ENCODE results near the gene TMEM39A. TPM values are rescaled to one million over a fixed set of nuclear protein-coding genes. Genes with fewer than 3 reads are reported as not detected.

The TMEM39A gene
- total and polyA plus RNA-seq, 10 of the 15 experiments (the other 5 are each of a cell fraction or from before 2014, with no cell fraction given): 10.8 to 44.7 (median 33.2) TPM

DNA sequence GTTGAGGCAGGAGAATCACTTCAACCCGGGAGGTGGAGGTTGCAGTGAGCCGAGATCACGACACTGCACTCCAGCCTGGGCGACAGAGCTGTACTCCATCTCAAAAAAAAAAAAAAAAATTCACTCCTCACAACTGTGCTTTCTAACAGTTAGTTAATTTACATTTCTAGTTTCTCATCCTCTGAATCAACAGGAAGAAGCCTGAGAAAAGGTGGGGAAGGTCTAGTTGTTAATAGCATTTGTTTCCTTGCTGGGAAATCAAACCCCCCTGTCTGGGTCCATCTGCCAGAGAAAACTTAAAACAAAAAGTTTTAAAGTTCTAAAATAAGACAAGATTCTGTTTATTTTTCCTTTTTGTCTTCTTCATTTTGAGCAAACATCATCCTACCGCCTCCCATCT is 62.3 kb downstream of the TMEM39A start:
- Histone ChIP-seq H3K27ac (ENCODE audit: control insufficient read depth, insufficient read depth) (peak overlapping the region; percentile 81), H3K36me3 (ENCODE audit: control insufficient read depth in 2 of 2, insufficient read depth in 2 of 2, low read length in 1 of 2) (peaks cover 2 to 15% of the 10 kb centered on the region in 2 experiments)

More for the DNA sequence above, 62.3 kb downstream of the TMEM39A start:
- no peak overlapping the region; the same call in 1 of the 2 replicates for H3K4me3 ChIP-seq
- ChIA-PET RAD21 (ENCODE audit: unreplicated experiment) (no interaction called here), SMC1A (ENCODE audit: uncharacterized antibody, unreplicated experiment) (no interaction called here), CTCF (no interaction called here), POLR2A (no interaction called here)
- DNase-seq (ENCODE audit: low read depth, low spot score) (peak; percentile 40), FAIRE-seq (no peak), ATAC-seq (peak; percentile 64)
- no peaks in the 10 kb centered on the region; the same call in 1 of the 3 replicates for H3K9me3 ChIP-seq (replicated peaks; ENCODE audit: control insufficient read depth, insufficient read depth, low read length)
- H2AFZ ChIP-seq (ENCODE audit: control insufficient read depth, low read depth, low read length): no peak overlapping the region
- H3K79me2 ChIP-seq (ENCODE audit: control insufficient read depth, insufficient read depth, low read length): no peaks in the 10 kb centered on the region; the same call in 1 of the 2 replicates
- no peaks in the 10 kb centered on the region for H4K20me1 ChIP-seq (ENCODE audit: control insufficient read depth, insufficient read depth)
- intact Hi-C loops (cut with micrococcal nuclease; ENCODE audit: unreplicated experiment): no loop called here
- H3K27me3 ChIP-seq (replicated peaks in 1 of 2; ENCODE audit: control insufficient read depth in 2 of 2, insufficient read depth in 2 of 2, low read length in 1 of 2): no peaks in the 10 kb centered on the region
- H3K4me1 ChIP-seq (ENCODE audit: control insufficient read depth, insufficient read depth, low read length): peaks cover 34% of the 10 kb centered on the region
- TF ChIP-seq ZNF274 (IDR thresholded peaks at IDR 0.05; ENCODE audit: insufficient read depth, insufficient read length) (no peak), RELA (IDR thresholded peaks at IDR 0.05; ENCODE audit: borderline replicate concordance, partially characterized antibody) (no peak), ZNF207 (IDR thresholded peaks at IDR 0.05; ENCODE audit: borderline replicate concordance) (no peak), SREBF2 (IDR thresholded peaks at IDR 0.05; ENCODE audit: low read length) (no peak), TARDBP (IDR thresholded peaks at IDR 0.05; ENCODE audit: borderline replicate concordance) (no peak), NBN (IDR thresholded peaks at IDR 0.05) (no peak), ZZZ3 (IDR thresholded peaks at IDR 0.05; ENCODE audit: control insufficient read depth, insufficient read length, low read depth) (no peak), ZNF622 (IDR thresholded peaks at IDR 0.05) (no peak), SREBF1 (IDR thresholded peaks at IDR 0.05; ENCODE audit: low read length) (no peak), ZNF384 (IDR thresholded peaks at IDR 0.05; ENCODE audit: borderline replicate concordance, low read depth, low read length) (0 out of 2 replicates have a peak, but pooled peaks have one; percentile 23), SIN3A (IDR thresholded peaks at IDR 0.05; ENCODE audit: low read depth, low read length) (no peak), NFIC (IDR thresholded peaks at IDR 0.05; ENCODE audit: low read depth, low read length) (0 out of 2 replicates have a peak, but pooled peaks have one; percentile 41), IKZF2 (IDR thresholded peaks at IDR 0.05) (peak; percentile 8 to 33; a peak in 2 of 4 replicates)
- TF ChIP-seq, protein P1, sequence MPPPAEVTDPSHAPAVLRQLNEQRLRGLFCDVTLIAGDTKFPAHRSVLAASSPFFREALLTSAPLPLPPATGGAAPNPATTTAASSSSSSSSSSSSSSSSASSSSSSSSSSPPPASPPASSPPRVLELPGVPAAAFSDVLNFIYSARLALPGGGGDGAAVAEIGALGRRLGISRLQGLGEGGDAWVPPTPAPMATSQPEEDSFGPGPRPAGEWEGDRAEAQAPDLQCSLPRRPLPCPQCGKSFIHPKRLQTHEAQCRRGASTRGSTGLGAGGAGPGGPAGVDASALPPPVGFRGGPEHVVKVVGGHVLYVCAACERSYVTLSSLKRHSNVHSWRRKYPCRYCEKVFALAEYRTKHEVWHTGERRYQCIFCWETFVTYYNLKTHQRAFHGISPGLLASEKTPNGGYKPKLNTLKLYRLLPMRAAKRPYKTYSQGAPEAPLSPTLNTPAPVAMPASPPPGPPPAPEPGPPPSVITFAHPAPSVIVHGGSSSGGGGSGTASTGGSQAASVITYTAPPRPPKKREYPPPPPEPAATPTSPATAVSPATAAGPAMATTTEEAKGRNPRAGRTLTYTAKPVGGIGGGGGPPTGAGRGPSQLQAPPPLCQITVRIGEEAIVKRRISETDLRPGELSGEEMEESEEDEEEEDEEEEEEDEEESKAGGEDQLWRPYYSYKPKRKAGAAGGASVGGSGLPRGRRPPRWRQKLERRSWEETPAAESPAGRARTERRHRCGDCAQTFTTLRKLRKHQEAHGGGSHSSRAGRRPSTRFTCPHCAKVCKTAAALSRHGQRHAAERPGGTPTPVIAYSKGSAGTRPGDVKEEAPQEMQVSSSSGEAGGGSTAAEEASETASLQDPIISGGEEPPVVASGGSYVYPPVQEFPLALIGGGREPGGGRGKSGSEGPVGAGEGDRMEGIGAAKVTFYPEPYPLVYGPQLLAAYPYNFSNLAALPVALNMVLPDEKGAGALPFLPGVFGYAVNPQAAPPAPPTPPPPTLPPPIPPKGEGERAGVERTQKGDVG (CRISPR knock-in tag; IDR thresholded peaks at IDR 0.05): no peak
- TF ChIP-seq, protein P2, sequence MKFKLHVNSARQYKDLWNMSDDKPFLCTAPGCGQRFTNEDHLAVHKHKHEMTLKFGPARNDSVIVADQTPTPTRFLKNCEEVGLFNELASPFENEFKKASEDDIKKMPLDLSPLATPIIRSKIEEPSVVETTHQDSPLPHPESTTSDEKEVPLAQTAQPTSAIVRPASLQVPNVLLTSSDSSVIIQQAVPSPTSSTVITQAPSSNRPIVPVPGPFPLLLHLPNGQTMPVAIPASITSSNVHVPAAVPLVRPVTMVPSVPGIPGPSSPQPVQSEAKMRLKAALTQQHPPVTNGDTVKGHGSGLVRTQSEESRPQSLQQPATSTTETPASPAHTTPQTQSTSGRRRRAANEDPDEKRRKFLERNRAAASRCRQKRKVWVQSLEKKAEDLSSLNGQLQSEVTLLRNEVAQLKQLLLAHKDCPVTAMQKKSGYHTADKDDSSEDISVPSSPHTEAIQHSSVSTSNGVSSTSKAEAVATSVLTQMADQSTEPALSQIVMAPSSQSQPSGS (IDR thresholded peaks at IDR 0.05; ENCODE audit: low read length): 0 out of 2 replicates have a peak, but pooled peaks have one; percentile 46
- TF ChIP-seq, protein P3, sequence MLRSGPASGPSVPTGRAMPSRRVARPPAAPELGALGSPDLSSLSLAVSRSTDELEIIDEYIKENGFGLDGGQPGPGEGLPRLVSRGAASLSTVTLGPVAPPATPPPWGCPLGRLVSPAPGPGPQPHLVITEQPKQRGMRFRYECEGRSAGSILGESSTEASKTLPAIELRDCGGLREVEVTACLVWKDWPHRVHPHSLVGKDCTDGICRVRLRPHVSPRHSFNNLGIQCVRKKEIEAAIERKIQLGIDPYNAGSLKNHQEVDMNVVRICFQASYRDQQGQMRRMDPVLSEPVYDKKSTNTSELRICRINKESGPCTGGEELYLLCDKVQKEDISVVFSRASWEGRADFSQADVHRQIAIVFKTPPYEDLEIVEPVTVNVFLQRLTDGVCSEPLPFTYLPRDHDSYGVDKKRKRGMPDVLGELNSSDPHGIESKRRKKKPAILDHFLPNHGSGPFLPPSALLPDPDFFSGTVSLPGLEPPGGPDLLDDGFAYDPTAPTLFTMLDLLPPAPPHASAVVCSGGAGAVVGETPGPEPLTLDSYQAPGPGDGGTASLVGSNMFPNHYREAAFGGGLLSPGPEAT (IDR thresholded peaks at IDR 0.05; ENCODE audit: low read depth): no peak
- 2% methylated on average over 5 of the region's 5 CpGs for WGBS (ENCODE audit: insufficient coverage, insufficient replicate concordance, low lambda C conversion rate, missing lambda C conversion rate)
- in situ Hi-C loops (cut with MboI): no loop called here
- no TSS peak for BruUV-seq (replicated peaks)
- H3K4me2 ChIP-seq (ENCODE audit: control insufficient read depth, insufficient read depth): peak overlapping the region; percentile 56
- H3K9ac ChIP-seq (ENCODE audit: control insufficient read depth, insufficient read depth, low read length): peak overlapping the region; percentile 15; the same call in 1 of the 2 replicates

All from GM12878 (cell line).